Stimulated activated CD8-positive, alpha-beta memory T cell treated with anti-CD3 and anti-CD28 coated beads, Interleukin-12 subunit alpha, Interleukin-12 subunit beta, amount 100 ng/mL, for 24 hours (primary cell): ENCODE measurements around the gene CECR2.
"Not testable (repeated sequence)": the region's sequence is repeated elsewhere in the genome, so short reads cannot be mapped to it uniquely, and the experiment has no call there.

ENCODE experiments used
- DNase-seq: peaks from one replicate; pipeline ENCODE4 v3.0.0-alpha.2; 2020; ENCODE audit errors: extremely low read depth

The CECR2 gene

GRCh38 chr22:17512960-17513359, 143.7 kb downstream of the CECR2 start:
- no peak for DNase-seq

DNA sequence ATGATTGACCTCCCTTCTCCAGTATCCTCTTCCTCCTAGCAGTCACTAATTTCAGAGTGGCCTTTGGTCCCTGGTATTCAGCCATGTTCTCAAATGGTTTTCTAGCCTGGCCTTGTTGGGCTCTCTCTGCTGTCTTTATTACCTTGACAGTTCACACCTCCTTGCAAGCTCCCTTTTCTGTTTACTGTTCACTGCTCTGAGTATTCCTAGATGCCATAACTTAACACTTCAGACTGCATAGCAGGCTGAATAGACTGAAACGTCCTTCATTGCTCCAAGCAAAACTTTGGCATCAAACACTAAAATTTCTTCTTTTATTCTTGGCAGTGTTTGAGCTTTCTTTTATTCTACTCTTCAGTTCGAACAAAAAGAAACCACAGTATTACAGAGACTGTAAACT, 144.4 kb downstream of the CECR2 start:
- no peak for DNase-seq

DNA sequence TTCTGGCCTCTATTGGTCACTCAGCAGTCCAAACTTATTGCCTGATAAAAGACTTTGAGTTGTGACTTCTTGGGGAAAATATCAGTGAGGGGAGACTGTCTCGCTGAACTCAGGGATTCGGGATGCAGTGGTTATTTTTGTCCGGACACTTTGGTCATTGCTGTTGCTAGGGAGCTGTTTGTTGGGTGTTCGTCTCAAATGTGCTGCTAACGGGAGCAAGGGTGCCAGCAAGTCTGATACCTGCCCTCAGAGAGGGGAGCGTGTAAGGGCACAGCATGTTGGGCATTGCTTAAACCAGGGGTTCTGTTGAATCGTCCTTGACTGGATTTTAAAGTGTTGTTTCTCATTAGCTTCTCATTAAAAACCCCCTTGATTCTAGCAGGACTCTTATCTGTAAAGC, 144.8 kb downstream of the CECR2 start:
- no peak for DNase-seq

GRCh38 chr22:17518406-17518805, 149.1 kb downstream of the CECR2 start:
- DNase-seq, result no peak

GRCh38 chr22:17521971-17522370, 152.7 kb downstream of the CECR2 start:
- not testable (repeated sequence) for DNase-seq

GRCh38 chr22:17523925-17524324, 154.7 kb downstream of the CECR2 start:
- no peak for DNase-seq

- no peak for DNase-seq
Measured at GRCh38 chr22:17536269-17536668, 167.0 kb downstream of the CECR2 start.

DNA sequence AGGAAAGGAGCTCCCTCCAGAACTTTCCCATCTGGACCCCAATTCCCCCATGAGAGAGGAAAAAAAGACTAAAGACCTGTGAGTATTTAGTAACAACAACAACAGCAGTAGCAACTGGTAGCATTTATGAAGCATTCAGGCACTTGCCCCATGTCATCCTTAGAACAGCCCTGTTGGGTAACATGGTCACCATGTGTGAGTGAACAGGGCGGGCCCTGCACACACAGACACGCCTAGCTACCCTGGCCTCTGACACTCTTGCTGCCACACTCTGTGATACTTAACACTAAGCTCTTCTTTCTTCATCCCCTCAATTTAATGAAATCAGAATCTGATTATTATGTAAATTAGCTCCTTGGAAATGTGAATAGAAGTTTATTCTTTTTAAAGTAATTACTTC, 167.9 kb downstream of the CECR2 start:
- DNase-seq, result no peak

DNA sequence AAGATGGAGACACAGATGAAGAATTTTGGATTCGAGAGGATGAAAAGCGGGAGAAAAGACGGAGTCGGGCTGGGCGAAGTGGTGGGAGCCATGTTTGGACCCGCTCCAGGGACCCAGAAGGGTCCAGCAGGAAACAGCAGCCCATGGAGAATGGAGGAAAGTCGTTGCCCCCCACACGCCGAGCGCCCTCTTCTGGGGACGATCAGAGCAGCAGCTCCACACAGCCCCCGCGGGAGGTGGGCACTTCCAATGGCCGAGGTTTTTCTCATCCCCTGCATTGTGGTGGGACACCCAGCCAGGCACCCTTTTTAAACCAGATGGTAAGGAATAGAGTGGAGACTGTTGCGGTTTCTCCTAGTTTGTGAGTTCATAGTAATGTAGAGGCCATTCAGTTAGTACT, 171.2 kb downstream of the CECR2 start:
- DNase-seq, result no peak

GRCh38 chr22:17541476-17541875, 172.2 kb downstream of the CECR2 start:
- no peak for DNase-seq

DNA sequence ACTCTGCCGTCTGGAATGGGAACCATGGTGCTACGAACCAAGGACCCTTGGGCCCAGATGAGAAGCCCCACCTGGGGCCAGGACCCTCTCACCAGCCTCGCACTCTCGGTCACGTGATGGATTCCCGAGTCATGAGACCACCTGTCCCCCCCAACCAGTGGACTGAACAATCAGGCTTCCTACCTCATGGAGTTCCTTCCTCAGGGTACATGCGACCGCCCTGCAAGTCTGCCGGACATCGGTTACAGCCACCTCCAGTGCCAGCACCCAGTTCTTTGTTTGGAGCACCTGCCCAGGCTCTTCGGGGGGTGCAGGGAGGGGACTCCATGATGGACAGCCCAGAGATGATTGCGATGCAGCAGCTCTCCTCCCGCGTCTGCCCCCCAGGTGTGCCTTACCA, 173.2 kb downstream of the CECR2 start:
- no peak for DNase-seq

- no peak for DNase-seq
Measured at GRCh38 chr22:17548010-17548755, 178.9 kb downstream of the CECR2 start.

DNA sequence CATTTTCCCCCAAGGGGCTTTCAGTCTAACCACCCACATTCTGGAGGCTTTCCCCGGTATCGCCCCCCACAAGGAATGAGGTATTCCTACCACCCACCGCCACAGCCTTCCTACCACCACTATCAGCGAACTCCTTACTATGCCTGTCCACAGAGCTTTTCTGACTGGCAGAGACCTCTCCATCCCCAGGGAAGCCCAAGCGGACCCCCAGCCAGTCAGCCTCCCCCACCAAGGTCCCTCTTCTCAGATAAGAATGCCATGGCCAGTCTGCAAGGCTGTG, 179.4 kb downstream of the CECR2 start:
- no peak for DNase-seq

DNA sequence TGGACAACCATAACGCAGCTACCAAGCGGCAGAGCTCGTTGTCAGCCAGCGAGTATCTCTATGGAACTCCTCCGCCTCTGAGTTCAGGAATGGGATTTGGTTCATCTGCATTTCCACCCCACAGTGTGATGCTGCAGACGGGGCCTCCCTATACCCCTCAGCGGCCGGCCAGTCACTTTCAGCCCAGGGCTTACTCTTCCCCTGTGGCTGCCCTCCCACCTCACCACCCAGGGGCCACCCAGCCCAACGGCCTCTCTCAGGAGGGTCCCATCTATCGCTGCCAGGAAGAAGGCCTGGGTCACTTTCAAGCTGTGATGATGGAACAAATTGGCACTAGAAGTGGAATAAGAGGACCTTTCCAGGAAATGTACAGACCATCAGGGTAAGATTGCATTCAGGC, 179.9 kb downstream of the CECR2 start:
- no peak for DNase-seq

GRCh38 chr22:17549655-17550054, 180.4 kb downstream of the CECR2 start:
- DNase-seq, result no peak

GRCh38 chr22:17552737-17553136, 183.5 kb downstream of the CECR2 start:
- no peak for DNase-seq

GRCh38 chr22:17554814-17555213, 185.6 kb downstream of the CECR2 start:
- no peak for DNase-seq

- no peak for DNase-seq
Measured at GRCh38 chr22:17559188-17559587, 189.9 kb downstream of the CECR2 start.

GRCh38 chr22:17562906-17563870, 193.9 kb downstream of the CECR2 start, which contains the start of gene SLC25A18:
Gene SLC25A18 (plus strand): TSS chr22:17563498. CDS start chr22:17579945, 16,447 bp downstream.
- DNase-seq, result no peak

GRCh38 chr22:17563936-17564391, 194.7 kb downstream of the CECR2 start:
- no peak for DNase-seq

DNA sequence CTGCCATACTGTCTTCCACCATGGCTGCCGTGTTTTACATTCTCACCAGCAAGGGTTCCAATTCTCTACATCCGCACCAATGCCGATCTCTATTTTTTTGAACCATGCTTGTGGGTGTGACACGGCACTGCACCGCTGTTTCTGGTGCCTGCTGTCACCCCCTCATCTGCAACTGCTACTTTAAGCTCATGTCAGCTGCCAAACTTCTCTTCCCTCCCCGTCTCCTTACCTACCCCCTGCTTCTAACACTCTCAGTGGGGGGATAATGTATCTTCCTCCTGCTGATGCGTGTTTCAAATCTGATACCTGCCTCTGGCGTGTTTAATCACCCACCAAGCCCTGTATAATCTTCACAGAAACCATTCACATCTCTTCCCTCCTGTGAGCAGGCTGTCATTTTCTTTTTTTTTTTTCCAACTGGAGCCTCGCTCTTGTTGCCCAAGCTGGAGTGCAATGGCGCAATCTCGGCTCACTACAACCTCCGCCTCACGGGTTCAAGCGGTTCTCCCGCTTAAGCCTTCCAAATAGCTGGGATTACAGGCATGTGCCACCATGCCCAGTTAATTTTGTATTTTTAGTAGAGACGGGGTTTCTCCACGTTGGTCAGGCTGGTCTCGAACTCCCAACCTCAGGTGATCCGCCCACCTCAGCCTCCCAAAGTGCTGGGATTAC, 196.9 kb downstream of the CECR2 start:
- DNase-seq, result not testable (repeated sequence)

GRCh38 chr22:17566776-17567175, 197.5 kb downstream of the CECR2 start:
- DNase-seq, result no peak
